Liver (tissue), 9 donors: ENCODE results near the gene PHC2. TPM values are rescaled to one million over a fixed set of nuclear protein-coding genes. Genes with fewer than 3 reads are reported as not detected.

ENCODE experiments used
- DNase-seq: peaks from one replicate; pipeline ENCODE4 v3.0.0-alpha.2; 2017; ENCODE audit warnings: low spot score
- H3K27ac ChIP-seq, 2 donors: one replicate each; pipeline ENCODE4 v1.7.0; 2013; ENCODE audit warnings: inconsistent platforms in 2 of 2, low read length in 2 of 2, control low read depth in 1 of 2, low read depth in 1 of 2, mild to moderate bottlenecking in 1 of 2
- H3K27me3 ChIP-seq, 4 donors: one replicate each; pipeline versions ENCODE4 v1.6.1 to v1.7.0; 2013; ENCODE audit warnings: low read length in 3 of 4, inconsistent platforms in 1 of 4, mild to moderate bottlenecking in 1 of 4, moderate library complexity in 1 of 4; ENCODE audit not compliant: control insufficient read depth in 4 of 4, insufficient read depth in 4 of 4
- H3K36me3 ChIP-seq, 4 donors: one replicate each; pipeline versions ENCODE4 v1.6.1 to v1.7.0; 2013; ENCODE audit warnings: low read length in 3 of 4, mild to moderate bottlenecking in 3 of 4, low read depth in 1 of 4, moderate library complexity in 1 of 4; ENCODE audit not compliant: control insufficient read depth in 4 of 4, insufficient read depth in 3 of 4
- H3K4me1 ChIP-seq, 4 donors: one replicate each; pipeline versions ENCODE4 v1.6.1 to v1.7.0; 2013; ENCODE audit warnings: low read length in 3 of 4, mild to moderate bottlenecking in 3 of 4, moderate library complexity in 1 of 4; ENCODE audit not compliant: control insufficient read depth in 4 of 4, insufficient read depth in 4 of 4
- H3K4me3 ChIP-seq, 3 donors: one replicate each; pipeline versions ENCODE4 v1.6.1 to v1.7.0; 2013; ENCODE audit warnings: low read length in 3 of 3, control low read depth in 1 of 3, low read depth in 1 of 3, mild to moderate bottlenecking in 1 of 3
- H3K9ac ChIP-seq, 2 donors: one replicate each; pipeline ENCODE4 v1.7.0; 2013; ENCODE audit warnings: low read length in 2 of 2, mild to moderate bottlenecking in 2 of 2, moderate library complexity in 2 of 2, control low read depth in 1 of 2, low read depth in 1 of 2
- H3K9me3 ChIP-seq, 4 donors: one replicate each; pipeline versions ENCODE4 v1.6.1 to v1.7.0; 2013; ENCODE audit warnings: low read length in 3 of 4; ENCODE audit not compliant: control insufficient read depth in 4 of 4
- EGR1 ChIP-seq, 2 donors: IDR thresholded peaks; 2 replicates each; pipeline ENCODE4 v1.6.1; 2016 to 2018; ENCODE audit warnings: antibody characterized with exemption in 2 of 2, low read depth in 2 of 2
- FOXA1 ChIP-seq: IDR thresholded peaks from 2 replicates; pipeline ENCODE4 v1.6.1; 2016; ENCODE audit warnings: antibody characterized with exemption
- FOXA2 ChIP-seq: IDR thresholded peaks from 2 replicates; pipeline ENCODE4 v1.6.1; 2016; ENCODE audit warnings: antibody characterized with exemption
- GABPA ChIP-seq, 2 donors: IDR thresholded peaks in 1 of 2; conservative IDR thresholded peaks in 1 of 2; 2 replicates each; pipeline ENCODE4 v1.6.1; 2016; ENCODE audit warnings: antibody characterized with exemption in 2 of 2, mild to moderate bottlenecking in 1 of 2, moderate library complexity in 1 of 2
- HNF4A ChIP-seq, 2 donors: conservative IDR thresholded peaks; 2 replicates each; pipeline ENCODE4 v1.6.1; 2016; ENCODE audit warnings: antibody characterized with exemption in 2 of 2, mild to moderate bottlenecking in 2 of 2
- HNF4G ChIP-seq: IDR thresholded peaks from 2 replicates; pipeline ENCODE4 v1.6.1; 2016; ENCODE audit warnings: antibody characterized with exemption
- JUND ChIP-seq, 2 donors: IDR thresholded peaks; 2 replicates each; pipeline ENCODE4 v1.6.1; 2016; ENCODE audit warnings: antibody characterized with exemption in 2 of 2
- NR2F2 ChIP-seq: IDR thresholded peaks from 2 replicates; pipeline ENCODE4 v1.6.1; 2016; ENCODE audit warnings: antibody characterized with exemption
- RXRA ChIP-seq, 2 donors: IDR thresholded peaks; 2 replicates each; pipeline ENCODE4 v1.6.1; 2017 to 2018; ENCODE audit warnings: antibody characterized with exemption in 2 of 2, mild to moderate bottlenecking in 1 of 2
- SP1 ChIP-seq: IDR thresholded peaks from 2 replicates; pipeline ENCODE4 v1.6.1; 2018; ENCODE audit warnings: antibody characterized with exemption, mild to moderate bottlenecking
- TAF1 ChIP-seq: conservative IDR thresholded peaks from 2 replicates; pipeline ENCODE4 v1.6.1; 2016; ENCODE audit warnings: antibody characterized with exemption, mild to moderate bottlenecking
- YY1 ChIP-seq: IDR thresholded peaks from 2 replicates; pipeline ENCODE4 v1.6.1; 2016; ENCODE audit warnings: antibody characterized with exemption, mild to moderate bottlenecking
- WGBS: extraction: QIAGEN DNeasy Blood & Tissue Kit; methylation state at CpG from one replicate; pipeline ENCODE4 v1.1.7; 2013; 5-methylcytosine and 5-hydroxymethylcytosine counted together
- polyA plus RNA-seq, 2 donors: library from polyadenylated mRNA; stranded (reverse) in 1 of 2; unstranded in 1 of 2; fragments of 200-250 nt in 1 of 2; fragments of >200 nt in 1 of 2; fragmentation: Nextera tagmentation in 1 of 2; extraction: Ambion mirVana in 1 of 2; gene quantifications; one replicate each; pipeline versions ENCODE4 v1.2.1 to v1.2.3, GENCODE V29; 2013 to 2015
- total RNA-seq, 2 donors: library from RNA; depleted of rRNA; stranded (reverse); fragments of >200 nt; gene quantifications; one replicate each; pipeline ENCODE4 v1.2.3, GENCODE V29; 2014
- TF ChIP-seq, protein P1 (sequence below): IDR thresholded peaks from 2 replicates; pipeline ENCODE4 v1.6.1; 2016; ENCODE audit warnings: antibody characterized with exemption, mild to moderate bottlenecking
- TF ChIP-seq, protein P2 (sequence below): IDR thresholded peaks from 2 replicates; pipeline ENCODE4 v1.6.1; 2016; ENCODE audit warnings: antibody characterized with exemption
- TF ChIP-seq, protein P3 (sequence below): IDR thresholded peaks from 2 replicates; pipeline ENCODE4 v1.6.1; 2016; ENCODE audit warnings: antibody characterized with exemption
- TF ChIP-seq, protein P4 (sequence below): fragments of 150-350 bp; IDR thresholded peaks from 2 replicates; pipeline ENCODE4 v1.5.1; 2017; ENCODE audit warnings: improper control_type of control experiment, low read depth, low read length; ENCODE audit not compliant: missing input control
- donor health status: healthy.
- donor health status: healthy.
- donor health status: healthy.
- donor health status: healthy.
- donor health status: healthy.

PHC2 gene
- total and polyA plus RNA-seq, 4 donors = 19.1 to 67.8 (median 44.7) TPM

DNA sequence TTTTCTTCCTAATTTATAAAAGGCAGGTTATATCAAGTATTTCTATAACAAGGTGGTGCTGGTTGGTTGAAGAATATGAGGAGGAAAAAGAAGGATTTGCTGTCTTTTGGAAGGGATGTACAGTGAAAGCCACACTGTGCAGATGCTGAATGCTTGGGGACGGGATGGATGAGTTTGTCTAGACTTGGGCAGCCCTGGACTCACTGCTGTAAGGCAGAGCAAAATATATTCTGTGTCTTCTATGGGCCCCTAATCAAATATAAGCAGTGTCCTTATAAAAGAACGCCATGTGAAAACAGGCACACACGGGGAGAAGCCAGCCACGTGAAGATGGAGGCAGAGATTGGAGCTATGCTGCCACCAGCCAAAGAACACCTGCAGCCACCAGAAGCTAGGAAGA, 47.4 kb downstream of the PHC2 start:
- no peaks in the 10 kb centered on the region for H3K9me3 ChIP-seq
- H3K27me3 ChIP-seq = no peaks in the 10 kb centered on the region
- H3K9ac ChIP-seq = no peak overlapping the region
- no peak for DNase-seq
- no peaks in the 10 kb centered on the region for H3K36me3 ChIP-seq
- WGBS = 71% methylated on average over 4 of the region's 4 CpGs
- no peak overlapping the region for H3K27ac ChIP-seq
- TF ChIP-seq TAF1 = no peak
- no peak for TF ChIP-seq EGR1 (IDR thresholded peaks at IDR 0.05; ENCODE audit: low read depth in 2 of 2)
- no peak for TF ChIP-seq FOXA1
- TF ChIP-seq HNF4G = no peak
- TF ChIP-seq JUND (IDR thresholded peaks at IDR 0.05) = no peak
- no peak for TF ChIP-seq YY1
- no peak for TF ChIP-seq SP1
- no peak for TF ChIP-seq NR2F2
- no peak for TF ChIP-seq FOXA2
- H3K4me3 ChIP-seq = no peak overlapping the region
- H3K4me1 ChIP-seq = peaks cover 0 to 6% (median 2%) of the 10 kb centered on the region in 4 donors

DNA sequence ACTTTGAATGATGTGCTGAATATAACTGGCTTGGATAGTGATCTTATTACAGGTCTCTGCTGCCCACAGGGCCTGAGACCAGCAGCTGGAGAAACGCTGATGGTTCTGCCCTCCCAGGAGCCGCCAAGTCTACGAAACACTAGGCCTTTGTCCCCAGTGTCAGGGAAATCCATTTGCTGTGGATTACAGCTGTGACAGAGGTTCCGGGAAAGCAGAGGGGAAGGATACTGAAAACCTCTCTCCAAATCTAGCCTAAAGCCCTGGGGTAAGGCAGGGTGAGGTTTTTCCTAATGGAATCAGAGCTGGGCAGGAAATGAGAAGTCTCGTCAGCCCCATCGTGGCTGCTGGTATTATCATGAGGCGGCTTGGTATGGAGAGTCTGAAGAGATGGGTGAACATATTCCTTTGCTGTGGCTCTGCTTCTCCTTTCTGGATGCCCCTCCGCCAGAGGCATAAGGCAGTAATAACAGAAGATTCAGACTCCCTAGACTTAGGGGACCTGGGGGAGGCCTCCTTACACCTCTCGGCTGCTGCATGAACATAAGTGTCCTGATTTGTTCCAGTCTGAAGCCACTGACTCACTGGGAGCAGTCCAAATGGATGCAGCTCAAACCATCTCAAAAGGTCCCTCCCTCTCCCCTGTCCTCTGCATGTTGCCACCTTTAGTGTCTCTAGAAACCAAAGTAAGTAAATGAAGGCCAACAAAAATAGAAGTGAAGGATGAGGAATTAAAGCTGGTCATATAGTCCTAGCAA, 48.1 kb downstream of the PHC2 start:
- DNase-seq = no peak
- Histone ChIP-seq H3K9ac (no peak overlapping the region), H3K4me3 (no peak overlapping the region), H3K36me3 (no peaks in the 10 kb centered on the region), H3K9me3 (no peaks in the 10 kb centered on the region), H3K27ac (no peak overlapping the region), H3K4me1 (peaks cover 0 to 6% (median 2%) of the 10 kb centered on the region in 4 donors), H3K27me3 (no peaks in the 10 kb centered on the region)
- 79% methylated on average over 9 of the region's 9 CpGs for WGBS
- TF ChIP-seq JUND (IDR thresholded peaks at IDR 0.05) = no peak
- TF ChIP-seq YY1 = no peak
- TF ChIP-seq SP1 = no peak

DNA sequence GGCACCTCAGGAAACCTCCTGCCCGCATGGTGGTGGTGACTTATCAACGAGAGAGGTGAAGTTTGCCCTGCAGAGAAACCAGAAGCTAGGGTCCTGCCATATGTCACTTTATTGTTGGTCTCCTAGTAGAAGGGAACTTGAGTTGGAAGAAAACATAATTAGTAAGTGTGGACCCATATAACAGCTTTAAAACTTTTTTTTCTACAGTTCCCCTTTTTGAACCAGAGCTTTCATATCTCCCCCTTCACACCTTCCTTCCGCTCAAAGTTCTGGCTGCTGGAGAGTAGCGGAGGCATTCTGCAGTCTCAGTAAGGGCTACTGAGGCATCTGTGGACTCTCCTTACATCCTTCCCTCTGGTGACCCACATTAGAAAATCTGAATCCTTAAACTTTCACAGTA, 48.9 kb downstream of the PHC2 start:
- H3K4me1 ChIP-seq = peaks cover 0 to 6% (median 2%) of the 10 kb centered on the region in 4 donors
- no peak overlapping the region for H3K9ac ChIP-seq
- no peaks in the 10 kb centered on the region for H3K27me3 ChIP-seq
- TF ChIP-seq HNF4A (conservative IDR thresholded peaks at IDR 0.05) (no peak), SP1 (no peak), GABPA (IDR thresholded peaks at IDR 0.05 in 1 of 2, conservative IDR thresholded peaks at IDR 0.05 in 1 of 2) (no peak), HNF4G (no peak), JUND (IDR thresholded peaks at IDR 0.05) (no peak), TAF1 (no peak), EGR1 (IDR thresholded peaks at IDR 0.05; ENCODE audit: low read depth in 2 of 2) (no peak), RXRA (IDR thresholded peaks at IDR 0.05) (no peak), YY1 (no peak), NR2F2 (no peak)
- TF ChIP-seq, protein P1, sequence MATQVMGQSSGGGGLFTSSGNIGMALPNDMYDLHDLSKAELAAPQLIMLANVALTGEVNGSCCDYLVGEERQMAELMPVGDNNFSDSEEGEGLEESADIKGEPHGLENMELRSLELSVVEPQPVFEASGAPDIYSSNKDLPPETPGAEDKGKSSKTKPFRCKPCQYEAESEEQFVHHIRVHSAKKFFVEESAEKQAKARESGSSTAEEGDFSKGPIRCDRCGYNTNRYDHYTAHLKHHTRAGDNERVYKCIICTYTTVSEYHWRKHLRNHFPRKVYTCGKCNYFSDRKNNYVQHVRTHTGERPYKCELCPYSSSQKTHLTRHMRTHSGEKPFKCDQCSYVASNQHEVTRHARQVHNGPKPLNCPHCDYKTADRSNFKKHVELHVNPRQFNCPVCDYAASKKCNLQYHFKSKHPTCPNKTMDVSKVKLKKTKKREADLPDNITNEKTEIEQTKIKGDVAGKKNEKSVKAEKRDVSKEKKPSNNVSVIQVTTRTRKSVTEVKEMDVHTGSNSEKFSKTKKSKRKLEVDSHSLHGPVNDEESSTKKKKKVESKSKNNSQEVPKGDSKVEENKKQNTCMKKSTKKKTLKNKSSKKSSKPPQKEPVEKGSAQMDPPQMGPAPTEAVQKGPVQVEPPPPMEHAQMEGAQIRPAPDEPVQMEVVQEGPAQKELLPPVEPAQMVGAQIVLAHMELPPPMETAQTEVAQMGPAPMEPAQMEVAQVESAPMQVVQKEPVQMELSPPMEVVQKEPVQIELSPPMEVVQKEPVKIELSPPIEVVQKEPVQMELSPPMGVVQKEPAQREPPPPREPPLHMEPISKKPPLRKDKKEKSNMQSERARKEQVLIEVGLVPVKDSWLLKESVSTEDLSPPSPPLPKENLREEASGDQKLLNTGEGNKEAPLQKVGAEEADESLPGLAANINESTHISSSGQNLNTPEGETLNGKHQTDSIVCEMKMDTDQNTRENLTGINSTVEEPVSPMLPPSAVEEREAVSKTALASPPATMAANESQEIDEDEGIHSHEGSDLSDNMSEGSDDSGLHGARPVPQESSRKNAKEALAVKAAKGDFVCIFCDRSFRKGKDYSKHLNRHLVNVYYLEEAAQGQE = no peak
- TF ChIP-seq, protein P2, sequence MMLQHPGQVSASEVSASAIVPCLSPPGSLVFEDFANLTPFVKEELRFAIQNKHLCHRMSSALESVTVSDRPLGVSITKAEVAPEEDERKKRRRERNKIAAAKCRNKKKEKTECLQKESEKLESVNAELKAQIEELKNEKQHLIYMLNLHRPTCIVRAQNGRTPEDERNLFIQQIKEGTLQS = no peak
- TF ChIP-seq, protein P3, sequence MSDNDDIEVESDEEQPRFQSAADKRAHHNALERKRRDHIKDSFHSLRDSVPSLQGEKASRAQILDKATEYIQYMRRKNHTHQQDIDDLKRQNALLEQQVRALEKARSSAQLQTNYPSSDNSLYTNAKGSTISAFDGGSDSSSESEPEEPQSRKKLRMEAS = no peak
- TF ChIP-seq, protein P4, sequence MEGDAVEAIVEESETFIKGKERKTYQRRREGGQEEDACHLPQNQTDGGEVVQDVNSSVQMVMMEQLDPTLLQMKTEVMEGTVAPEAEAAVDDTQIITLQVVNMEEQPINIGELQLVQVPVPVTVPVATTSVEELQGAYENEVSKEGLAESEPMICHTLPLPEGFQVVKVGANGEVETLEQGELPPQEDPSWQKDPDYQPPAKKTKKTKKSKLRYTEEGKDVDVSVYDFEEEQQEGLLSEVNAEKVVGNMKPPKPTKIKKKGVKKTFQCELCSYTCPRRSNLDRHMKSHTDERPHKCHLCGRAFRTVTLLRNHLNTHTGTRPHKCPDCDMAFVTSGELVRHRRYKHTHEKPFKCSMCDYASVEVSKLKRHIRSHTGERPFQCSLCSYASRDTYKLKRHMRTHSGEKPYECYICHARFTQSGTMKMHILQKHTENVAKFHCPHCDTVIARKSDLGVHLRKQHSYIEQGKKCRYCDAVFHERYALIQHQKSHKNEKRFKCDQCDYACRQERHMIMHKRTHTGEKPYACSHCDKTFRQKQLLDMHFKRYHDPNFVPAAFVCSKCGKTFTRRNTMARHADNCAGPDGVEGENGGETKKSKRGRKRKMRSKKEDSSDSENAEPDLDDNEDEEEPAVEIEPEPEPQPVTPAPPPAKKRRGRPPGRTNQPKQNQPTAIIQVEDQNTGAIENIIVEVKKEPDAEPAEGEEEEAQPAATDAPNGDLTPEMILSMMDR = no peak
- no peak overlapping the region for H3K27ac ChIP-seq
- WGBS = 82% methylated on average over 4 of the region's 4 CpGs
- DNase-seq = no peak
- no peaks in the 10 kb centered on the region for H3K9me3 ChIP-seq
- H3K36me3 ChIP-seq = no peaks in the 10 kb centered on the region
- H3K4me3 ChIP-seq = no peak overlapping the region
